ENCODE data around the gene ZNF496. TPM values are rescaled to one million over a fixed set of nuclear protein-coding genes. Genes with fewer than 3 reads are reported as not detected.

The ZNF496 gene
- total RNA-seq, 2 donors from 2014 or later = 17.2 to 24.5 TPM

GRCh38 chr1:247350587-247350986 is 18.9 kb upstream of the ZNF496 start:
- Mint-ChIP-seq H3K27me3 (peaks cover 3 to 9% of the 10 kb centered on the region in 2 donors), H3K36me3 (peaks cover 2% of the 10 kb centered on the region), H3K4me1 (ENCODE audit: low read depth in 2 of 2) (peaks cover 0 to 5% of the 10 kb centered on the region in 2 donors), H3K4me3 (no peak overlapping the region), H3K9me3 (no peaks in the 10 kb centered on the region), H3K27ac (no peak overlapping the region)
- DNase-seq (ENCODE audit: low spot score) (no peak), ATAC-seq (no peak)

- Mint-ChIP-seq H3K4me3 (no peak overlapping the region), H3K27ac (no peak overlapping the region), H3K27me3 (peaks cover 0 to 6% of the 10 kb centered on the region in 2 donors), H3K36me3 (no peaks in the 10 kb centered on the region), H3K4me1 (ENCODE audit: low read depth in 2 of 2) (peaks cover 2 to 7% of the 10 kb centered on the region in 2 donors), H3K9me3 (no peaks in the 10 kb centered on the region)
- DNase-seq (ENCODE audit: low spot score) (no peak), ATAC-seq (no peak)
These were observed 16.0 kb upstream of the ZNF496 start for GRCh38 chr1:247347477-247348222.

- H3K4me3 Mint-ChIP-seq = no peak overlapping the region
- no peaks in the 10 kb centered on the region for H3K36me3 Mint-ChIP-seq
- H3K27me3 Mint-ChIP-seq = peaks cover 0 to 2% of the 10 kb centered on the region in 2 donors
- DNase-seq (ENCODE audit: low spot score) (no peak), ATAC-seq (no peak)
- H3K4me1 Mint-ChIP-seq (ENCODE audit: low read depth in 2 of 2) = peaks cover 5 to 7% of the 10 kb centered on the region in 2 donors
- no peaks in the 10 kb centered on the region for H3K9me3 Mint-ChIP-seq
- no peak overlapping the region for H3K27ac Mint-ChIP-seq
These were observed 14.2 kb upstream of the ZNF496 start for GRCh38 chr1:247345881-247346280.

- H3K36me3 Mint-ChIP-seq = no peaks in the 10 kb centered on the region
- no peak overlapping the region for H3K27ac Mint-ChIP-seq
- H3K4me1 Mint-ChIP-seq (ENCODE audit: low read depth in 2 of 2) = peaks cover 2 to 5% of the 10 kb centered on the region in 2 donors
- no peak overlapping the region for H3K4me3 Mint-ChIP-seq
- H3K9me3 Mint-ChIP-seq = no peaks in the 10 kb centered on the region
- ATAC-seq (no peak), DNase-seq (ENCODE audit: low spot score) (no peak)
- H3K27me3 Mint-ChIP-seq = no peaks in the 10 kb centered on the region
These were observed 12.1 kb upstream of the ZNF496 start for GRCh38 chr1:247343801-247344200.

GRCh38 chr1:247338723-247339275 is 7.1 kb upstream of the ZNF496 start:
- Mint-ChIP-seq H3K27me3 (no peaks in the 10 kb centered on the region), H3K9me3 (no peaks in the 10 kb centered on the region), H3K4me1 (ENCODE audit: low read depth in 2 of 2) (peaks cover 7 to 16% of the 10 kb centered on the region in 2 donors), H3K27ac (no peak overlapping the region), H3K4me3 (no peak overlapping the region), H3K36me3 (no peaks in the 10 kb centered on the region)
- DNase-seq (ENCODE audit: low spot score) (no peak), ATAC-seq (no peak)

GRCh38 chr1:247337961-247338360 is 6.3 kb upstream of the ZNF496 start:
- no peak for ATAC-seq
- DNase-seq (ENCODE audit: low spot score) = no peak
- Mint-ChIP-seq H3K36me3 (no peaks in the 10 kb centered on the region), H3K27me3 (no peaks in the 10 kb centered on the region), H3K4me3 (no peak overlapping the region), H3K4me1 (ENCODE audit: low read depth in 2 of 2) (peaks cover 8 to 21% of the 10 kb centered on the region in 2 donors), H3K9me3 (no peaks in the 10 kb centered on the region), H3K27ac (no peak overlapping the region)

GRCh38 chr1:247337250-247337746 is 5.6 kb upstream of the ZNF496 start:
- Mint-ChIP-seq H3K4me1 (ENCODE audit: low read depth in 2 of 2) (peaks cover 10 to 19% of the 10 kb centered on the region in 2 donors), H3K9me3 (no peaks in the 10 kb centered on the region), H3K27ac (no peak overlapping the region), H3K36me3 (no peaks in the 10 kb centered on the region), H3K27me3 (no peaks in the 10 kb centered on the region), H3K4me3 (no peak overlapping the region)
- ATAC-seq = no peak
- DNase-seq (ENCODE audit: low spot score) = no peak

GRCh38 chr1:247336390-247336789 is 4.7 kb upstream of the ZNF496 start:
- no peak overlapping the region for H3K27ac Mint-ChIP-seq
- H3K9me3 Mint-ChIP-seq = no peaks in the 10 kb centered on the region
- no peak for DNase-seq (ENCODE audit: low spot score)
- no peak for ATAC-seq
- no peaks in the 10 kb centered on the region for H3K36me3 Mint-ChIP-seq
- no peaks in the 10 kb centered on the region for H3K27me3 Mint-ChIP-seq
- H3K4me3 Mint-ChIP-seq = no peak overlapping the region
- peaks cover 10 to 19% of the 10 kb centered on the region in 2 donors for H3K4me1 Mint-ChIP-seq (ENCODE audit: low read depth in 2 of 2)

- Mint-ChIP-seq H3K27me3 (no peaks in the 10 kb centered on the region), H3K4me3 (no peak overlapping the region), H3K27ac (no peak overlapping the region), H3K36me3 (no peaks in the 10 kb centered on the region), H3K9me3 (no peaks in the 10 kb centered on the region), H3K4me1 (ENCODE audit: low read depth in 2 of 2) (peaks cover 10 to 19% of the 10 kb centered on the region in 2 donors)
- ATAC-seq (no peak), DNase-seq (ENCODE audit: low spot score) (no peak)
These were observed 4.2 kb upstream of the ZNF496 start for GRCh38 chr1:247335882-247336281.

- Mint-ChIP-seq H3K4me3 (no peak overlapping the region), H3K27ac (no peak overlapping the region), H3K4me1 (ENCODE audit: low read depth in 2 of 2) (peaks cover 19 to 25% of the 10 kb centered on the region in 2 donors), H3K36me3 (no peaks in the 10 kb centered on the region), H3K9me3 (no peaks in the 10 kb centered on the region), H3K27me3 (no peaks in the 10 kb centered on the region)
- DNase-seq (ENCODE audit: low spot score) (no peak), ATAC-seq (no peak)
These were observed 2.9 kb upstream of the ZNF496 start for GRCh38 chr1:247334378-247335133.

- ATAC-seq (no peak), DNase-seq (ENCODE audit: low spot score) (no peak)
- Mint-ChIP-seq H3K27me3 (no peaks in the 10 kb centered on the region), H3K4me1 (ENCODE audit: low read depth in 2 of 2) (peaks cover 19 to 25% of the 10 kb centered on the region in 2 donors), H3K4me3 (peak overlapping the region; percentile 97), H3K36me3 (no peaks in the 10 kb centered on the region), H3K9me3 (no peaks in the 10 kb centered on the region), H3K27ac (peak overlapping the region in 1 of 2 donors; percentile 30)
These were observed 1.1 kb upstream of the ZNF496 start for GRCh38 chr1:247332623-247333361.

GRCh38 chr1:247332215-247332622 is 552 bp upstream of the ZNF496 start:
- ATAC-seq = peak; percentile 68 to 70
- peak; percentile 69 for DNase-seq (ENCODE audit: low spot score)
- peak overlapping the region in 1 of 2 donors; percentile 30 for H3K27ac Mint-ChIP-seq
- H3K27me3 Mint-ChIP-seq = no peaks in the 10 kb centered on the region
- H3K4me1 Mint-ChIP-seq (ENCODE audit: low read depth in 2 of 2) = peaks cover 19 to 25% of the 10 kb centered on the region in 2 donors
- no peaks in the 10 kb centered on the region for H3K36me3 Mint-ChIP-seq
- no peaks in the 10 kb centered on the region for H3K9me3 Mint-ChIP-seq
- peak overlapping the region; percentile 97 for H3K4me3 Mint-ChIP-seq

- Mint-ChIP-seq H3K27ac (peak overlapping the region; percentile 55 to 71), H3K36me3 (no peaks in the 10 kb centered on the region), H3K9me3 (no peaks in the 10 kb centered on the region), H3K4me3 (peak overlapping the region; percentile 97), H3K27me3 (no peaks in the 10 kb centered on the region), H3K4me1 (ENCODE audit: low read depth in 2 of 2) (peaks cover 19 to 25% of the 10 kb centered on the region in 2 donors)
- ATAC-seq = peak; percentile 73 to 78
- peak; percentile 78 for DNase-seq (ENCODE audit: low spot score)
These were observed 519 bp downstream of the ZNF496 start for GRCh38 chr1:247331172-247331524.
